ENCODE results near the gene VSTM2L.

Gene VSTM2L

GRCh38 chr20:37971561-37972127 lies 68.7 kb downstream of the VSTM2L start:
- DNase-seq, result no peak

GRCh38 chr20:37972256-37973058 lies 69.5 kb downstream of the VSTM2L start:
- DNase-seq, result no peak

- no peak for DNase-seq
Measured at GRCh38 chr20:37973059-37973910, 70.4 kb downstream of the VSTM2L start.

GRCh38 chr20:37976887-37977286 lies 74.0 kb downstream of the VSTM2L start:
- no peak for DNase-seq

GRCh38 chr20:37977338-37977737 lies 74.4 kb downstream of the VSTM2L start:
- DNase-seq, result no peak

GRCh38 chr20:37977786-37978185 lies 74.9 kb downstream of the VSTM2L start:
- DNase-seq, result no peak

GRCh38 chr20:37979021-37979985 lies 76.4 kb downstream of the VSTM2L start:
- DNase-seq, result no peak

GRCh38 chr20:37980383-37980782 lies 77.5 kb downstream of the VSTM2L start:
- DNase-seq, result no peak

- no peak for DNase-seq
Measured at GRCh38 chr20:37980876-37981275, 77.9 kb downstream of the VSTM2L start.

- DNase-seq, result no peak
Measured at GRCh38 chr20:37981568-37981967, 78.6 kb downstream of the VSTM2L start.

- no peak for DNase-seq
Measured at GRCh38 chr20:37983286-37983685, 80.4 kb downstream of the VSTM2L start.

- no peak for DNase-seq
Measured at GRCh38 chr20:37984018-37984785, 81.3 kb downstream of the VSTM2L start.

GRCh38 chr20:37986044-37986858 lies 83.3 kb downstream of the VSTM2L start:
- no peak for DNase-seq

- DNase-seq, result no peak
Measured at GRCh38 chr20:37986873-37987601, 84.1 kb downstream of the VSTM2L start.

- DNase-seq, result no peak
Measured at GRCh38 chr20:37987602-37988290, 84.8 kb downstream of the VSTM2L start.

- no peak for DNase-seq
Measured at GRCh38 chr20:37988306-37988954, 85.5 kb downstream of the VSTM2L start.

GRCh38 chr20:37989601-37990295 lies 86.8 kb downstream of the VSTM2L start:
- DNase-seq, result no peak

GRCh38 chr20:37990571-37991151 lies 87.7 kb downstream of the VSTM2L start:
- no peak for DNase-seq
